HEK293 (cell line): ENCODE measurements around the gene TRIM22.

Experiments used
- CTCF ChIA-PET: fragments of 350-600 bp; formaldehyde crosslinking; extraction: SDS; loops from one replicate; lab custom pipeline; 2021; ENCODE audit warnings: antibody characterized with exemption; lab: Yijun Ruan, JAX
- POLR2A ChIA-PET: fragments of 300-600 bp; formaldehyde crosslinking; extraction: SDS; loops from one replicate; lab custom pipeline; 2020; ENCODE audit warnings: antibody characterized with exemption, inconsistent platforms; lab: Yijun Ruan, JAX
- H3K27ac ChIP-seq: fragments of 200-500 bp; sonication (Bioruptor generic); 2 replicates; pipeline ENCODE4 v1.5.1; 2014; ENCODE audit warnings: low read depth, low read length, control low read depth, inconsistent platforms; ENCODE audit errors: extremely low read depth
- H3K36me3 ChIP-seq, 2 experiments: fragments of 200-500 bp in 1 of 2; sonication (Bioruptor generic) in 1 of 2; 1 replicate in 1 of 2; 2 replicates in 1 of 2; pipeline ENCODE4 v1.5.1; 2014 to 2017; ENCODE audit warnings: inconsistent platforms in 2 of 2, low read length in 2 of 2; ENCODE audit not compliant: control insufficient read depth in 2 of 2, insufficient read depth in 1 of 2
- H3K4me1 ChIP-seq: fragments of 200-500 bp; sonication (Bioruptor generic); 2 replicates; pipeline ENCODE4 v1.5.1; 2014; ENCODE audit warnings: mild to moderate bottlenecking, low read length, inconsistent platforms; ENCODE audit not compliant: control insufficient read depth, insufficient read depth
- H3K4me3 ChIP-seq: 2 replicates; pipeline ENCODE4 v1.5.1; 2011; ENCODE audit warnings: low read depth, mild to moderate bottlenecking, control low read depth, low read length, moderate library complexity
- H3K9me3 ChIP-seq: fragments of 200-500 bp; sonication (Bioruptor generic); 2 replicates; pipeline ENCODE4 v1.5.1; 2014; ENCODE audit warnings: low read depth, low read length, inconsistent platforms; ENCODE audit not compliant: control insufficient read depth, insufficient read depth
- IKZF3 ChIP-seq: fragments of 450-650 bp; IDR thresholded peaks from 2 replicates; pipeline ENCODE4 v1.5.0; 2018; ENCODE audit warnings: missing biosample characterization, mild to moderate bottlenecking, missing genetic modification characterization, moderate library complexity
- WT1 ChIP-seq: fragments of 450-650 bp; formaldehyde crosslinking; IDR thresholded peaks from 2 replicates; pipeline ENCODE4 v1.5.1; 2016; ENCODE audit warnings: missing biosample characterization, missing genetic modification characterization
- ZFP37 ChIP-seq: fragments of 450-650 bp; formaldehyde crosslinking; IDR thresholded peaks from 2 replicates; pipeline ENCODE4 v1.5.1; 2016; ENCODE audit warnings: missing biosample characterization, missing genetic modification characterization
- ZNF112 ChIP-seq: fragments of 450-650 bp; formaldehyde crosslinking; IDR thresholded peaks from 2 replicates; pipeline ENCODE4 v1.5.0; 2017; ENCODE audit warnings: missing biosample characterization, missing genetic modification characterization
- ZNF132 ChIP-seq: fragments of 450-650 bp; formaldehyde crosslinking; IDR thresholded peaks from 2 replicates; pipeline ENCODE4 v1.5.1; 2017; ENCODE audit warnings: missing biosample characterization, missing genetic modification characterization, borderline replicate concordance
- ZNF221 ChIP-seq: fragments of 450-650 bp; formaldehyde crosslinking; IDR thresholded peaks from 2 replicates; pipeline ENCODE4 v1.5.1; 2017; ENCODE audit warnings: missing biosample characterization, missing genetic modification characterization, borderline replicate concordance
- ZNF223 ChIP-seq: fragments of 450-650 bp; formaldehyde crosslinking; IDR thresholded peaks from 2 replicates; pipeline ENCODE4 v1.5.1; 2016; ENCODE audit warnings: missing biosample characterization, missing genetic modification characterization
- ZNF302 ChIP-seq: fragments of 450-650 bp; formaldehyde crosslinking; IDR thresholded peaks from 2 replicates; pipeline ENCODE4 v1.5.1; 2016; ENCODE audit warnings: missing biosample characterization, missing genetic modification characterization, low read depth
- ZNF394 ChIP-seq: fragments of 450-650 bp; formaldehyde crosslinking; IDR thresholded peaks from 2 replicates; pipeline ENCODE4 v1.5.1; 2016; ENCODE audit warnings: missing biosample characterization, missing genetic modification characterization, mild to moderate bottlenecking, moderate library complexity, borderline replicate concordance
- ZNF555 ChIP-seq: fragments of 450-650 bp; formaldehyde crosslinking; conservative IDR thresholded peaks from 2 replicates; pipeline ENCODE4 v1.5.1; 2017; ENCODE audit warnings: missing biosample characterization, mild to moderate bottlenecking, missing genetic modification characterization, inconsistent platforms
- ZNF747 ChIP-seq: fragments of 450-650 bp; formaldehyde crosslinking; IDR thresholded peaks from 2 replicates; pipeline ENCODE4 v1.5.1; 2016; ENCODE audit warnings: missing biosample characterization, missing genetic modification characterization
- TF ChIP-seq, protein P1 (sequence below): fragments of 450-650 bp; formaldehyde crosslinking; IDR thresholded peaks from 2 replicates; pipeline ENCODE4 v1.5.1; 2017; ENCODE audit warnings: missing biosample characterization, missing genetic modification characterization
- TF ChIP-seq, protein P2 (sequence below): fragments of 450-650 bp; formaldehyde crosslinking; IDR thresholded peaks from 2 replicates; pipeline ENCODE4 v1.5.1; 2017; ENCODE audit warnings: missing biosample characterization, missing genetic modification characterization
- TF ChIP-seq, protein P3 (sequence below): fragments of 450-650 bp; formaldehyde crosslinking; IDR thresholded peaks from 2 replicates; pipeline ENCODE4 v1.5.1; 2016; ENCODE audit warnings: missing biosample characterization, missing genetic modification characterization
- TF ChIP-seq, protein P4 (sequence below): IDR thresholded peaks from 2 replicates; pipeline ENCODE4 v1.6.1; 2011; ENCODE audit warnings: mild to moderate bottlenecking, low read depth, low read length, borderline replicate concordance
- TF ChIP-seq, protein P5 (sequence below): fragments of 450-650 bp; formaldehyde crosslinking; IDR thresholded peaks from 2 replicates; pipeline ENCODE4 v1.5.0; 2017; ENCODE audit warnings: missing biosample characterization, missing genetic modification characterization, borderline replicate concordance

TRIM22 gene

DNA sequence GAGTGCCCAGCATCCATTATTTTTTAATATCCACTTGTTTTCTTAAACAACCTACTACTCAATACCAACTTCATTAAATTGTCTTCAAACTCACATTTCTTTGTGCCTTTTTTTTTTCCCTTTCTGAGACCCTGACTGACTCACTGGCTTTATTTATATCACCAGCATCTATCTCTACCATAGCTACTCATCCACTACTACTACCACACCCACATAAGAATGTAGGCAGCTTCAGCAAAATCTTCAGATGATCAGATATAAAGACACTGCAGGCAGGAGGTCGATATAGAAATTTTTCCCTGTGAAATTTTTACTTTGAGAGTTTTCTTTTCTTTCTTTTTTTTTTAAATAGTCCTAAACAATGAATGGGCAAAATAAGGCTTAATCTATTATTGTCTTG lies 48.8 kb downstream of the TRIM22 start:
- Histone ChIP-seq H3K4me3 (no peak overlapping the region), H3K36me3 (no peaks in the 10 kb centered on the region), H3K4me1 (no peaks in the 10 kb centered on the region), H3K27ac (no peak overlapping the region), H3K9me3 (no peaks in the 10 kb centered on the region)
- POLR2A ChIA-PET, result no interaction called here
- CTCF ChIA-PET, result no interaction called here
- TF ChIP-seq, protein P1, sequence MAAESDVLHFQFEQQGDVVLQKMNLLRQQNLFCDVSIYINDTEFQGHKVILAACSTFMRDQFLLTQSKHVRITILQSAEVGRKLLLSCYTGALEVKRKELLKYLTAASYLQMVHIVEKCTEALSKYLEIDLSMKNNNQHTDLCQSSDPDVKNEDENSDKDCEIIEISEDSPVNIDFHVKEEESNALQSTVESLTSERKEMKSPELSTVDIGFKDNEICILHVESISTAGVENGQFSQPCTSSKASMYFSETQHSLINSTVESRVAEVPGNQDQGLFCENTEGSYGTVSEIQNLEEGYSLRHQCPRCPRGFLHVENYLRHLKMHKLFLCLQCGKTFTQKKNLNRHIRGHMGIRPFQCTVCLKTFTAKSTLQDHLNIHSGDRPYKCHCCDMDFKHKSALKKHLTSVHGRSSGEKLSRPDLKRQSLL (tag by site-specific recombination), result no peak
- TF ChIP-seq, protein P2, sequence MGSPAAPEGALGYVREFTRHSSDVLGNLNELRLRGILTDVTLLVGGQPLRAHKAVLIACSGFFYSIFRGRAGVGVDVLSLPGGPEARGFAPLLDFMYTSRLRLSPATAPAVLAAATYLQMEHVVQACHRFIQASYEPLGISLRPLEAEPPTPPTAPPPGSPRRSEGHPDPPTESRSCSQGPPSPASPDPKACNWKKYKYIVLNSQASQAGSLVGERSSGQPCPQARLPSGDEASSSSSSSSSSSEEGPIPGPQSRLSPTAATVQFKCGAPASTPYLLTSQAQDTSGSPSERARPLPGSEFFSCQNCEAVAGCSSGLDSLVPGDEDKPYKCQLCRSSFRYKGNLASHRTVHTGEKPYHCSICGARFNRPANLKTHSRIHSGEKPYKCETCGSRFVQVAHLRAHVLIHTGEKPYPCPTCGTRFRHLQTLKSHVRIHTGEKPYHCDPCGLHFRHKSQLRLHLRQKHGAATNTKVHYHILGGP (tag by site-specific recombination), result no peak
- TF ChIP-seq ZNF555 (no peak), ZNF132 (tag by site-specific recombination) (no peak), ZFP37 (tag by site-specific recombination) (no peak), ZNF302 (tag by site-specific recombination) (no peak)
- TF ChIP-seq, protein P3, sequence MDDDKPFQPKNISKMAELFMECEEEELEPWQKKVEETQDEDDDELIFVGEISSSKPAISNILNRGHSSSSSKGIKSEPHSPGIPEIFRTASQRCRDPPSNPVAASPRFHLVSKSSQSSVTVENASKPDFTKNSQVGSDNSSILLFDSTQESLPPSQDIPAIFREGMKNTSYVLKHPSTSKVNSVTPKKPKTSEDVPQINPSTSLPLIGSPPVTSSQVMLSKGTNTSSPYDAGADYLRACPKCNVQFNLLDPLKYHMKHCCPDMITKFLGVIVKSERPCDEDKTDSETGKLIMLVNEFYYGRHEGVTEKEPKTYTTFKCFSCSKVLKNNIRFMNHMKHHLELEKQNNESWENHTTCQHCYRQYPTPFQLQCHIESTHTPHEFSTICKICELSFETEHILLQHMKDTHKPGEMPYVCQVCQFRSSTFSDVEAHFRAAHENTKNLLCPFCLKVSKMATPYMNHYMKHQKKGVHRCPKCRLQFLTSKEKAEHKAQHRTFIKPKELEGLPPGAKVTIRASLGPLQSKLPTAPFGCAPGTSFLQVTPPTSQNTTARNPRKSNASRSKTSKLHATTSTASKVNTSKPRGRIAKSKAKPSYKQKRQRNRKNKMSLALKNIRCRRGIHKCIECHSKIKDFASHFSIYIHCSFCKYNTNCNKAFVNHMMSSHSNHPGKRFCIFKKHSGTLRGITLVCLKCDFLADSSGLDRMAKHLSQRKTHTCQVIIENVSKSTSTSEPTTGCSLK (tag by site-specific recombination), result no peak

DNA sequence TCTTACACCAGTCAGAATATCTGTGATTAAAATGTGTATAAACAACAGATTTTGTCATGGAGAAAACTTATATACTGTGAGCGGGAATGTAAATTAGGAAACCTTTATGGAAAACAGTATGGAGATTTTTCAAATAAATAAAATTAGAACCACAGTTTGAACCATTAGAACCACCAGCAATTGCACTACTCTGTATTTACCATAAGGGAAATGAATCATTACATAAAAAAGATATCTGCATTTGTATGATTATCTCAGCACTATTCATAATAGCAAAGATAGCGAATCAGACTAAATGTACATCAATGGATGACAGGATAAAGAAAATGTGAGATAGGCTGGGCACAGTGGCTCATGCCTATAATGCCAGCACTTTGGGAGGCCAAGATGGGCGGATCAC lies 57.0 kb downstream of the TRIM22 start:
- CTCF ChIA-PET, result no interaction called here
- Histone ChIP-seq H3K36me3 (no peaks in the 10 kb centered on the region), H3K4me3 (no peak overlapping the region), H3K9me3 (no peaks in the 10 kb centered on the region), H3K27ac (no peak overlapping the region), H3K4me1 (no peaks in the 10 kb centered on the region)
- POLR2A ChIA-PET, result no interaction called here
- TF ChIP-seq IKZF3 (tag by site-specific recombination) (no peak), ZNF112 (no peak), ZNF747 (no peak), ZNF394 (tag by site-specific recombination) (no peak), ZNF221 (tag by site-specific recombination) (no peak), WT1 (tag by site-specific recombination) (no peak), ZNF223 (tag by site-specific recombination) (no peak)
- TF ChIP-seq, protein P4, sequence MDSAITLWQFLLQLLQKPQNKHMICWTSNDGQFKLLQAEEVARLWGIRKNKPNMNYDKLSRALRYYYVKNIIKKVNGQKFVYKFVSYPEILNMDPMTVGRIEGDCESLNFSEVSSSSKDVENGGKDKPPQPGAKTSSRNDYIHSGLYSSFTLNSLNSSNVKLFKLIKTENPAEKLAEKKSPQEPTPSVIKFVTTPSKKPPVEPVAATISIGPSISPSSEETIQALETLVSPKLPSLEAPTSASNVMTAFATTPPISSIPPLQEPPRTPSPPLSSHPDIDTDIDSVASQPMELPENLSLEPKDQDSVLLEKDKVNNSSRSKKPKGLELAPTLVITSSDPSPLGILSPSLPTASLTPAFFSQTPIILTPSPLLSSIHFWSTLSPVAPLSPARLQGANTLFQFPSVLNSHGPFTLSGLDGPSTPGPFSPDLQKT, result no peak
- TF ChIP-seq, protein P5, sequence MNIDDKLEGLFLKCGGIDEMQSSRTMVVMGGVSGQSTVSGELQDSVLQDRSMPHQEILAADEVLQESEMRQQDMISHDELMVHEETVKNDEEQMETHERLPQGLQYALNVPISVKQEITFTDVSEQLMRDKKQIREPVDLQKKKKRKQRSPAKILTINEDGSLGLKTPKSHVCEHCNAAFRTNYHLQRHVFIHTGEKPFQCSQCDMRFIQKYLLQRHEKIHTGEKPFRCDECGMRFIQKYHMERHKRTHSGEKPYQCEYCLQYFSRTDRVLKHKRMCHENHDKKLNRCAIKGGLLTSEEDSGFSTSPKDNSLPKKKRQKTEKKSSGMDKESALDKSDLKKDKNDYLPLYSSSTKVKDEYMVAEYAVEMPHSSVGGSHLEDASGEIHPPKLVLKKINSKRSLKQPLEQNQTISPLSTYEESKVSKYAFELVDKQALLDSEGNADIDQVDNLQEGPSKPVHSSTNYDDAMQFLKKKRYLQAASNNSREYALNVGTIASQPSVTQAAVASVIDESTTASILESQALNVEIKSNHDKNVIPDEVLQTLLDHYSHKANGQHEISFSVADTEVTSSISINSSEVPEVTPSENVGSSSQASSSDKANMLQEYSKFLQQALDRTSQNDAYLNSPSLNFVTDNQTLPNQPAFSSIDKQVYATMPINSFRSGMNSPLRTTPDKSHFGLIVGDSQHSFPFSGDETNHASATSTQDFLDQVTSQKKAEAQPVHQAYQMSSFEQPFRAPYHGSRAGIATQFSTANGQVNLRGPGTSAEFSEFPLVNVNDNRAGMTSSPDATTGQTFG, result no peak
